ENCODE results near the gene GMEB2.

Gene GMEB2

GRCh38 chr20:63547725-63548480, 79.0 kb downstream of the GMEB2 start, which contains the start of gene SRMS:
Gene SRMS, minus strand, starts transcription at chr20:63547749. Its CDS starts 286 bp downstream, at chr20:63547463.
- DNase-seq (ENCODE audit: low read depth in 1 of 2, low spot score in 1 of 2) = no peak

GRCh38 chr20:63546956-63547724, 79.8 kb downstream of the GMEB2 start:
- DNase-seq (ENCODE audit: low read depth in 1 of 2, low spot score in 1 of 2) = no peak

- DNase-seq (ENCODE audit: low read depth in 1 of 2, low spot score in 1 of 2) = no peak
These were observed 80.5 kb downstream of the GMEB2 start for GRCh38 chr20:63546256-63546955.

- no peak for DNase-seq (ENCODE audit: low read depth in 1 of 2, low spot score in 1 of 2)
These were observed 81.1 kb downstream of the GMEB2 start for GRCh38 chr20:63545814-63546213.

GRCh38 chr20:63544958-63545516, 81.9 kb downstream of the GMEB2 start:
- no peak for DNase-seq (ENCODE audit: low read depth in 1 of 2, low spot score in 1 of 2)

- DNase-seq (ENCODE audit: low read depth in 1 of 2, low spot score in 1 of 2) = no peak
These were observed 82.5 kb downstream of the GMEB2 start for GRCh38 chr20:63544241-63544957.

GRCh38 chr20:63543733-63544132, 83.2 kb downstream of the GMEB2 start:
- DNase-seq (ENCODE audit: low read depth in 1 of 2, low spot score in 1 of 2) = no peak

- DNase-seq (ENCODE audit: low read depth in 1 of 2, low spot score in 1 of 2) = no peak
These were observed 83.8 kb downstream of the GMEB2 start for GRCh38 chr20:63543131-63543530.

- no peak for DNase-seq (ENCODE audit: low read depth in 1 of 2, low spot score in 1 of 2)
These were observed 84.2 kb downstream of the GMEB2 start for GRCh38 chr20:63542696-63543095.

- DNase-seq (ENCODE audit: low read depth in 1 of 2, low spot score in 1 of 2) = no peak
These were observed 84.8 kb downstream of the GMEB2 start for GRCh38 chr20:63542031-63542559.

GRCh38 chr20:63541371-63541770, 85.5 kb downstream of the GMEB2 start:
- DNase-seq (ENCODE audit: low read depth in 1 of 2, low spot score in 1 of 2) = no peak

GRCh38 chr20:63540417-63541186, 86.3 kb downstream of the GMEB2 start:
- no peak for DNase-seq (ENCODE audit: low read depth in 1 of 2, low spot score in 1 of 2)

- DNase-seq (ENCODE audit: low read depth in 1 of 2, low spot score in 1 of 2) = no peak
These were observed 87.2 kb downstream of the GMEB2 start for GRCh38 chr20:63539441-63540370.

- DNase-seq (ENCODE audit: low read depth in 1 of 2, low spot score in 1 of 2) = no peak
These were observed 87.8 kb downstream of the GMEB2 start for GRCh38 chr20:63539092-63539430.

- DNase-seq (ENCODE audit: low read depth in 1 of 2, low spot score in 1 of 2) = no peak
These were observed 88.5 kb downstream of the GMEB2 start for GRCh38 chr20:63538204-63539091.
